Cerebellar cortex (tissue), 1 donor: ENCODE measurements around the gene PRKCA.

Experiments
- DNase-seq: peaks from one replicate; pipeline ENCODE4 v3.0.0-alpha.2; 2015; ENCODE audit warnings: low spot score

PRKCA gene

GRCh38 chr17:66547151-66547865 is 244.9 kb downstream of the PRKCA start:
- no peak for DNase-seq

GRCh38 chr17:66548158-66548557 is 245.7 kb downstream of the PRKCA start:
- no peak for DNase-seq

- peak; percentile 51 for DNase-seq
Measured at GRCh38 chr17:66548659-66549310, 246.4 kb downstream of the PRKCA start.

- peak; percentile 41 for DNase-seq
Measured at GRCh38 chr17:66549311-66549704, 246.9 kb downstream of the PRKCA start.

GRCh38 chr17:66549731-66550207 is 247.4 kb downstream of the PRKCA start:
- peak; percentile 78 for DNase-seq

- DNase-seq, result no peak
Measured at GRCh38 chr17:66551839-66552238, 249.4 kb downstream of the PRKCA start.

- no peak for DNase-seq
Measured at GRCh38 chr17:66552371-66552770, 250.0 kb downstream of the PRKCA start.

- DNase-seq, result no peak
Measured at GRCh38 chr17:66555605-66556004, 253.2 kb downstream of the PRKCA start.

GRCh38 chr17:66557200-66557599 is 254.8 kb downstream of the PRKCA start:
- DNase-seq, result no peak

- DNase-seq, result no peak
Measured at GRCh38 chr17:66557886-66558285, 255.5 kb downstream of the PRKCA start.

GRCh38 chr17:66560691-66561090 is 258.3 kb downstream of the PRKCA start:
- DNase-seq, result no peak

- no peak for DNase-seq
Measured at GRCh38 chr17:66562119-66562518, 259.7 kb downstream of the PRKCA start.

GRCh38 chr17:66564992-66565465 is 262.6 kb downstream of the PRKCA start:
- DNase-seq, result no peak

- peak; percentile 70 for DNase-seq
Measured at GRCh38 chr17:66567234-66568170, 265.1 kb downstream of the PRKCA start.

GRCh38 chr17:66569572-66569971 is 267.2 kb downstream of the PRKCA start:
- no peak for DNase-seq

- no peak for DNase-seq
Measured at GRCh38 chr17:66570447-66571195, 268.2 kb downstream of the PRKCA start.

- no peak for DNase-seq
Measured at GRCh38 chr17:66571745-66572144, 269.3 kb downstream of the PRKCA start.

GRCh38 chr17:66573078-66573477 is 270.7 kb downstream of the PRKCA start:
- DNase-seq, result no peak

GRCh38 chr17:66574123-66574522 is 271.7 kb downstream of the PRKCA start:
- DNase-seq, result no peak

GRCh38 chr17:66576473-66576872 is 274.1 kb downstream of the PRKCA start:
- no peak for DNase-seq

- DNase-seq, result no peak
Measured at GRCh38 chr17:66577041-66577440, 274.6 kb downstream of the PRKCA start.
